ENCODE results near the gene CREG2.

The CREG2 gene

DNA sequence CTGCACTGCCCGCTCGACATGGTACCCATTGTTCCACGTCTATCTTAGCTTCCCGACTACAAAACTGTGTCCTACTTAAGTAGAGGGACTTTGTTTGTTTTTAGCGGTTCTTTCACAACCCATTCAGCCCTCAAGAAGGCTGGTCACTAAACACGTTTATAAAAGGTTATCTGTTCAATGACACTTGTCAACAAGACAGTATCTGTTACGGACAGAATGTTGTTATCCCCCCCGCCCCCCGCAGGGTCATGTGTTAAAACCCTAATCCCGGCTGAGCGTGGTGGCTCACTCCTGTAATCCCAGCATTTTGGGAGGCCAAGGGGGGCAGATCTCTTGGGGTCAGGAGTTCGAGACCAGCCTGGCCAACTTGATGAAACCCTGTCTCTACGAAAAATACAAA is 40.4 kb upstream of the CREG2 start:
- Histone ChIP-seq H2AFZ (ENCODE audit: insufficient read depth, low read length, poor library complexity) (no peak overlapping the region), H3K23ac (ENCODE audit: low read length) (no peak overlapping the region), H3K79me1 (ENCODE audit: low read length) (no peaks in the 10 kb centered on the region), H2BK120ac (ENCODE audit: insufficient read depth, low read length, poor library complexity) (no peak overlapping the region), H2AK5ac (ENCODE audit: low read length) (no peak overlapping the region), H4K91ac (ENCODE audit: low read depth, low read length) (no peak overlapping the region), H4K8ac (ENCODE audit: low read depth, low read length) (no peak overlapping the region), H3K14ac (ENCODE audit: low read length) (no peak overlapping the region), H2BK12ac (ENCODE audit: low read length) (no peak overlapping the region), H3K27me3 (ENCODE audit: insufficient read depth, low read length) (no peaks in the 10 kb centered on the region), H3K4me3 (ENCODE audit: low read depth, low read length) (no peak overlapping the region), H3K36me3 (ENCODE audit: control insufficient read depth in 1 of 2, insufficient read depth in 2 of 2, low read length in 2 of 2) (no peaks in the 10 kb centered on the region), H4K12ac (ENCODE audit: low read depth, low read length) (no peak overlapping the region), H3K9ac (ENCODE audit: low read length) (no peak overlapping the region), H3K27ac (ENCODE audit: low read depth, low read length) (no peak overlapping the region), H3K79me2 (ENCODE audit: control insufficient read depth, insufficient read depth, low read length, poor library complexity) (no peaks in the 10 kb centered on the region), H3K4me2 (ENCODE audit: low read length) (no peak overlapping the region), H3K9me3 (ENCODE audit: insufficient read depth, low read depth, low read length) (no peaks in the 10 kb centered on the region), H3K4ac (ENCODE audit: low read depth, low read length) (no peak overlapping the region), H3K18ac (ENCODE audit: low read length) (no peak overlapping the region), H2BK5ac (ENCODE audit: low read depth, low read length, poor library complexity) (no peak overlapping the region), H3K4me1 (ENCODE audit: control insufficient read depth in 1 of 2, insufficient read depth in 2 of 2, low read length in 2 of 2) (no peaks in the 10 kb centered on the region)
- no peak for DNase-seq
- WGBS (ENCODE audit: extremely low coverage, insufficient coverage, insufficient read length) = no CpG with 5 or more reads among the region's 13 CpGs

DNA sequence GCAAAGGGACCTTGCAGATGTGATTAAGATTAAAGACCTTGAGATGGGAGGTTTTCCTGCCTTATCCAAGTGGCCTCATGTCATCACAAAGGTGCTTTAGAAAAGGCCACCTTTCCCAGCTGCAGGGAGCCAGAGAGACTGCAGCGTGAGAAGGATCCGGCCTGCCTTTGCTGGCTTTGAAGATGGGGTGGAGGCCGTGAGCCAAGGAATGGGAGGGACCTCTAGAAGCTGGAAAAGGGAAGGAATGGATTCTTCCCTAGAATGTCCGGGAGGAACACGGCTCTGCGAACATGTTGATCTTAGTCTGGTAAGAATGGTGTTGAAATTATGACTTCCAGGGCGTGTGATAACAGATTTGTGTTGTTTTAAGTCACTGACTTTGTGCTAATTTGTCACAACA is 39.9 kb upstream of the CREG2 start:
- Histone ChIP-seq H4K12ac (ENCODE audit: low read depth, low read length) (no peak overlapping the region), H2AK5ac (ENCODE audit: low read length) (no peak overlapping the region), H4K91ac (ENCODE audit: low read depth, low read length) (no peak overlapping the region)

DNA sequence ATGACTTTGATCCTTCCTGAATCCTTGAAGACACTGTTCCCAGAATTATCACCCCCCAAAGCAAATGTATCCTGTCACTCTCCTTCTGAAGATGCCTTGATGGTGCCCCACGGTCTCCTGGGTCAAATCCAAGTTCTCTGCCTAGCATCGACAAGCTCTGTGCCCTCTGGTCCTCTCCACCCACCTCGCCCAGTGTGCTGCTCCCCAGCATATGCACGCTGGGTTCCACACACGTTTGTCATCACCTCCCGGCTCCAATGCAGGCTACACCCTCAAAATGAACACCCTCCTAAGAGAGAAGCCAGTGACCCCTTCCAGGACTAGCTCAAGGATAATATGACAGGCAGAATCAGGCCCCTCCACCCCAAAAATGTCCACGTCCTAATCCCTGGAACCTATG is 39.5 kb upstream of the CREG2 start:
- no peaks in the 10 kb centered on the region for H3K36me3 ChIP-seq (ENCODE audit: control insufficient read depth in 1 of 2, insufficient read depth in 2 of 2, low read length in 2 of 2)
- no peak overlapping the region for H4K91ac ChIP-seq (ENCODE audit: low read depth, low read length)
- no peak overlapping the region for H3K14ac ChIP-seq (ENCODE audit: low read length)
- no peaks in the 10 kb centered on the region for H3K4me1 ChIP-seq (ENCODE audit: control insufficient read depth in 1 of 2, insufficient read depth in 2 of 2, low read length in 2 of 2)
- no peak overlapping the region for H3K4me2 ChIP-seq (ENCODE audit: low read length)
- no peak overlapping the region for H2BK120ac ChIP-seq (ENCODE audit: insufficient read depth, low read length, poor library complexity)
- H2AK5ac ChIP-seq (ENCODE audit: low read length) = no peak overlapping the region
- no peaks in the 10 kb centered on the region for H3K9me3 ChIP-seq (ENCODE audit: insufficient read depth, low read depth, low read length)
- H3K18ac ChIP-seq (ENCODE audit: low read length) = no peak overlapping the region
- H3K4me3 ChIP-seq (ENCODE audit: low read depth, low read length) = no peak overlapping the region
- H2BK5ac ChIP-seq (ENCODE audit: low read depth, low read length, poor library complexity) = no peak overlapping the region
- H3K79me2 ChIP-seq (ENCODE audit: control insufficient read depth, insufficient read depth, low read length, poor library complexity) = no peaks in the 10 kb centered on the region
- H4K12ac ChIP-seq (ENCODE audit: low read depth, low read length) = no peak overlapping the region
- no peak overlapping the region for H4K8ac ChIP-seq (ENCODE audit: low read depth, low read length)
- H2BK12ac ChIP-seq (ENCODE audit: low read length) = no peak overlapping the region
- no peak overlapping the region for H3K23ac ChIP-seq (ENCODE audit: low read length)
- DNase-seq = no peak
- H3K4ac ChIP-seq (ENCODE audit: low read depth, low read length) = no peak overlapping the region
- H3K27ac ChIP-seq (ENCODE audit: low read depth, low read length) = no peak overlapping the region
- H3K9ac ChIP-seq (ENCODE audit: low read length) = no peak overlapping the region
- H3K79me1 ChIP-seq (ENCODE audit: low read length) = no peaks in the 10 kb centered on the region
- no CpG with 5 or more reads among the region's 7 CpGs for WGBS (ENCODE audit: extremely low coverage, insufficient coverage, insufficient read length)
- H3K27me3 ChIP-seq (ENCODE audit: insufficient read depth, low read length) = no peaks in the 10 kb centered on the region
- H2AFZ ChIP-seq (ENCODE audit: insufficient read depth, low read length, poor library complexity) = no peak overlapping the region

More for the DNA sequence above, 39.9 kb upstream of the CREG2 start:
- Histone ChIP-seq H3K23ac (ENCODE audit: low read length) (no peak overlapping the region), H3K9me3 (ENCODE audit: insufficient read depth, low read depth, low read length) (no peaks in the 10 kb centered on the region), H2AFZ (ENCODE audit: insufficient read depth, low read length, poor library complexity) (no peak overlapping the region), H2BK5ac (ENCODE audit: low read depth, low read length, poor library complexity) (no peak overlapping the region), H3K36me3 (ENCODE audit: control insufficient read depth in 1 of 2, insufficient read depth in 2 of 2, low read length in 2 of 2) (no peaks in the 10 kb centered on the region), H3K4ac (ENCODE audit: low read depth, low read length) (no peak overlapping the region), H3K4me1 (ENCODE audit: control insufficient read depth in 1 of 2, insufficient read depth in 2 of 2, low read length in 2 of 2) (no peaks in the 10 kb centered on the region), H3K18ac (ENCODE audit: low read length) (no peak overlapping the region), H3K27ac (ENCODE audit: low read depth, low read length) (no peak overlapping the region), H3K79me1 (ENCODE audit: low read length) (no peaks in the 10 kb centered on the region), H3K9ac (ENCODE audit: low read length) (no peak overlapping the region), H3K79me2 (ENCODE audit: control insufficient read depth, insufficient read depth, low read length, poor library complexity) (no peaks in the 10 kb centered on the region), H4K8ac (ENCODE audit: low read depth, low read length) (no peak overlapping the region), H3K27me3 (ENCODE audit: insufficient read depth, low read length) (no peaks in the 10 kb centered on the region), H2BK120ac (ENCODE audit: insufficient read depth, low read length, poor library complexity) (no peak overlapping the region), H3K14ac (ENCODE audit: low read length) (no peak overlapping the region), H2BK12ac (ENCODE audit: low read length) (no peak overlapping the region), H3K4me2 (ENCODE audit: low read length) (no peak overlapping the region), H3K4me3 (ENCODE audit: low read depth, low read length) (no peak overlapping the region)
- WGBS (ENCODE audit: extremely low coverage, insufficient coverage, insufficient read length) = no CpG with 5 or more reads among the region's 7 CpGs
- DNase-seq = no peak

DNA sequence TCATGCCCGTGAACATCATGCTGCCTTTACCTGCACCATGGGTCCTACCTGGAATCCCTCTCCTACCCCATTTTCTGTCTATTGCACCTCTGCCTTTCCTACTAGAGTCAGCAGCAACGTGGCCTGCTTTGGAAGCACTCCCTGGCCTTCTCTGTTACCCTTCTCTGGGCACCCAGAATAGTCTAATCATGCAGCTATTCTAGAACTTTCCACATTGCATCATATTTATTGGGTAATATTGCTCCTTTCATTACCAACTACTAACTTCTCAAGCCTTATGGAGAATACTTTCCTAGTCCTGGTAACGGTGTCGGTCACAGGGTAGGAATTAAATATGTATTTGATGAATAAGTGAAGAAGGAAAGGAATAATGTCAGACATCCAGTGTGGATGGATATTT is 33.3 kb upstream of the CREG2 start:
- Histone ChIP-seq H3K14ac (ENCODE audit: low read length) (no peak overlapping the region), H2BK12ac (ENCODE audit: low read length) (no peak overlapping the region), H4K8ac (ENCODE audit: low read depth, low read length) (no peak overlapping the region), H4K91ac (ENCODE audit: low read depth, low read length) (no peak overlapping the region), H3K79me2 (ENCODE audit: control insufficient read depth, insufficient read depth, low read length, poor library complexity) (no peaks in the 10 kb centered on the region), H2BK5ac (ENCODE audit: low read depth, low read length, poor library complexity) (no peak overlapping the region), H3K4me2 (ENCODE audit: low read length) (no peak overlapping the region), H4K12ac (ENCODE audit: low read depth, low read length) (no peak overlapping the region), H3K9ac (ENCODE audit: low read length) (no peak overlapping the region), H2AK5ac (ENCODE audit: low read length) (no peak overlapping the region), H3K4ac (ENCODE audit: low read depth, low read length) (no peak overlapping the region), H3K36me3 (ENCODE audit: control insufficient read depth in 1 of 2, insufficient read depth in 2 of 2, low read length in 2 of 2) (no peaks in the 10 kb centered on the region), H3K79me1 (ENCODE audit: low read length) (no peaks in the 10 kb centered on the region), H3K9me3 (ENCODE audit: insufficient read depth, low read depth, low read length) (no peaks in the 10 kb centered on the region), H2AFZ (ENCODE audit: insufficient read depth, low read length, poor library complexity) (no peak overlapping the region), H2BK120ac (ENCODE audit: insufficient read depth, low read length, poor library complexity) (no peak overlapping the region), H3K27ac (ENCODE audit: low read depth, low read length) (no peak overlapping the region), H3K4me1 (ENCODE audit: control insufficient read depth in 1 of 2, insufficient read depth in 2 of 2, low read length in 2 of 2) (no peaks in the 10 kb centered on the region), H3K23ac (ENCODE audit: low read length) (no peak overlapping the region), H3K27me3 (ENCODE audit: insufficient read depth, low read length) (no peaks in the 10 kb centered on the region), H3K4me3 (ENCODE audit: low read depth, low read length) (no peak overlapping the region), H3K18ac (ENCODE audit: low read length) (no peak overlapping the region)
- no CpG with 5 or more reads among the region's 4 CpGs for WGBS (ENCODE audit: extremely low coverage, insufficient coverage, insufficient read length)
- DNase-seq = no peak
